ENCODE data around the gene TMEM219. TPM values are rescaled to one million over a fixed set of nuclear protein-coding genes. Genes with fewer than 3 reads are reported as not detected.
"Not testable (repeated sequence)": the region's sequence is repeated elsewhere in the genome, so short reads cannot be mapped to it uniquely, and the experiment has no call there.

TMEM219 gene
- total RNA-seq, 1 donor from 2014 or later = 66.2 TPM

GRCh38 chr16:30005341-30006094, 43.6 kb downstream of the TMEM219 start:
- peak; percentile 39 for DNase-seq
- intact Hi-C loops (cut with micrococcal nuclease) = no loop called here
- peak; percentile 64 for ATAC-seq

DNA sequence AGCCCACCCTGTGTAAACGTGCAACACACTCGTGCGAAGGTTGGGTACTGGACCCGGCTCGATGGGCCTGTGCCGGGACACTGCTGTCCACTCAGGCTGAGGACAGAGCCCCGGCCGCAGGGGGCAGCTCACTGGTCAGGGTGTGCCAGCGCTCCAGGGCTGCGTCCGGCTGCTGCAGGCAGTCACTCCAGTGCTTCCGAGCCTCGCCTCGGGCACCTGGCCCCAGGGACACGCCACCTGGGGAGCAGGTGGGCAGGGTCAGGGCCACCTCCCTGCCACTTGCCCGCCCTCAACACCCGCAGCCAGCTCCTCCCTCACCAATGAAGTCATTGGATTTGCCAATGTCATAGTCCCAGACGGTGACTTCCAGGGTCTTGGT, 44.2 kb downstream of the TMEM219 start:
- ATAC-seq (no peak), DNase-seq (no peak)
- intact Hi-C loops (cut with micrococcal nuclease) = no loop called here

- ATAC-seq = no peak
- intact Hi-C loops (cut with micrococcal nuclease) = no loop called here
- DNase-seq = no peak
Measured at GRCh38 chr16:30006659-30007377, 44.9 kb downstream of the TMEM219 start.

DNA sequence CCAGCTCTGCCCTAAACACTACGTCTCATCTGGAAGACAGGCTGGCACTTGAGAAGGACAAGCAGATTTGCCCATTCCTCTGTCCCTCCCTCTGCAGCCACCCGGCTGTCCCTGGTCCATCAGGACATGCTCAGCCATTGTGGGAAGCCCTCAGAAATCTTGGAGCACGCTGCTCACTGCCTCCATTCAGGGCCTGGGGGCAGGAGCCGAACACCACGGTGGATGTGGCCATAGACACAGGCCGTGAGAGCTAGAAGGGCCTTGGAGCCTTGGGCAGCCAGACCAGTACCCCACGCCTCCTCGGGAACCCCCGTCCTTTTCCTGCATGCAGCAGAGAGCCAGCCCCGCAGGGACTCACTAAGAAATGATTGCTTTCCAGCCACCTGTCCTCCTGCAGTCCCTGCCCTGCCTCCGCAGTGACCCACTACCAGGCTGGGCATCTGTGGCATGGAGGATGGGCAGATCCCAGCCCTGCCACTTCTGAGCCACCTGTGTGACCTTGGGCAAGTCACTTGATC, 45.6 kb downstream of the TMEM219 start:
- intact Hi-C loops (cut with micrococcal nuclease) = no loop called here
- no peak for ATAC-seq

DNA sequence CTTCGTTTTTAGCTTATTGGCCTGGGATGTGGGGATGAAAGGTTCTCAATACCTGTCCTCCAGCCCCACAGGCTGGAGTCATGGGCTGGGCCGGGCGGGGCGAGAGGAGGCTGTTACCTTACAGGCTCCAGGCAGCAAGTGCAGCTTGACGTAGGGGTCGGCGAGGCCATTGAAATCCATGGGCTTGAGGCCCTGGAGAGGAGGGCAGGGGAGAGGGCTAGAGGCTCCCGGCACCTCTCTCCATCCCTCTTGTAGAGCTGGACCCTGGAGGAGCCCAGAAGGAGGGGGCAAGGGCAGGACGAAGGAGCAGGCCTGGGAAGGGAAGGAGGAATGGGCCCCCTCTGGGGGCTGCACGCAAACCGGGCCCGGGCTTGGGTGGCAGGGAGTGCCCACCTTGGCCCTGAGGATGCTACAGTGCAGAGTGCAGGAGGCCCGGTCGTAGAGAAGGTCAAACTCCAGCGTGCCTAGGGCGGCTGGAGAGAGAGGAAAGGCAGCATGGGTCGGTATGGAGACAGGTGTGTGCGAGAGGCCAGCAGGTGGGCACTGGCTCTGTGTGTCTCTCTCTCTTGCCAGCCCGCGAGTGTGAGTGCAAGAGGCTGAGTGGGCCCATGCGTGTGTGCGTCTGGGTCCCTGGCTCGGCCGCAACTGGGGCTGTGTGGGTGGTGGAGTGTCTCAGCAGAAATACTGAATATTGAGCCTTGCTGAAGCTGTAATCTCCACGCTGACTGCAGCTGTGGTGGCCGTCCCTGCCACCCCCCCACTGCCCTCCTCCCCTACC, 47.4 kb downstream of the TMEM219 start:
- intact Hi-C loops (cut with micrococcal nuclease) = no loop called here
- ATAC-seq = no peak
- DNase-seq = no peak

More for the DNA sequence above, 45.6 kb downstream of the TMEM219 start:
- DNase-seq = peak; percentile 13

- no peak for DNase-seq
- intact Hi-C loops (cut with micrococcal nuclease) = no loop called here
- no peak for ATAC-seq
Measured at GRCh38 chr16:30009990-30010843, 48.3 kb downstream of the TMEM219 start.

DNA sequence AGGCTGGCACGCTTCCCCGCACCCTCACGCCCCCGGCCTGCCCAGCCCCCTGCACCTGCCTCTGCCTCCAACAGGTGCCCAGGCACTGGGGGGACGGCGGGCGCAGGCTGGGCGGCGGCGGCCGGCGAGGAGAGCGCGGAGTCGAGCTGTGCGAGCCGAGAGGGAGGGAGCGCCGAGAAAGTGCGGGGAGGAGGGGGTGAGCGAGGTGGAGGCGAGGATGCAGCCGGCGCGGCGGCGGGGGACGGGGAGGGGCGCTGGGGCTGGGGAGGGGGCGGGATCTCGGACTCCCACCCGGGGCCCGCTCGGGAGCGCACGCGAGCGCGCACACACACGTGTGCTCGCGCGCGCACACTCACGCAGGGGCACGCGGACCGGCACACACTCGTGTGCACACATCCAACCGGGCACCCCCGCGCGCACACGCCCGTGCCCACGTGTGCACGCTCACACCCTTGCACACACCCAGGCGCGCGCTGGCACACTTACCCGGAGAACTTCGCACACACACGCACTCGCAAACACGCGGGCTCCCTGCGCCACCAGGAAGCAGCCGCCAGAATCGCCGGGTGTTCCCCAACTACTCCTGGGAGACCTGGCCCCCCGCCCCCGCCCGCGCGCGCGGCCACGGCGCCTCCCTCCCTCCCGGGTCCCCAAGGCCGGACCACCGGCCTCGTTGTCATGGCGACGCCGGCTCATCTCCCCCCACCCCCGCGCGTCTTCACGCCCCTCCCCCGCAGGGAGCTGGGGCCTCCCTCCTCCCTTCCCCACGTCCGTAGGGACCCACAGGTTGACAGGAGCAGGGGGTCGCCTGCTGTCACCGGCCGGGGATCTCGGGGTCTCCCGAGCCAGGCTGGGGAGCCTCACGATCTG, 49.2 kb downstream of the TMEM219 start, which contains the start of gene DOC2A:
TSS of gene DOC2A (minus strand) at position 184 of the 870 bp plus-strand sequence. CDS start 805 bp downstream, outside the sequence.
- no peak for DNase-seq
- no peak for ATAC-seq
- intact Hi-C loops (cut with micrococcal nuclease) = no loop called here

GRCh38 chr16:30011714-30012504, 50.0 kb downstream of the TMEM219 start:
- ATAC-seq (no peak), DNase-seq (no peak)
- intact Hi-C loops (cut with micrococcal nuclease) = no loop called here

DNA sequence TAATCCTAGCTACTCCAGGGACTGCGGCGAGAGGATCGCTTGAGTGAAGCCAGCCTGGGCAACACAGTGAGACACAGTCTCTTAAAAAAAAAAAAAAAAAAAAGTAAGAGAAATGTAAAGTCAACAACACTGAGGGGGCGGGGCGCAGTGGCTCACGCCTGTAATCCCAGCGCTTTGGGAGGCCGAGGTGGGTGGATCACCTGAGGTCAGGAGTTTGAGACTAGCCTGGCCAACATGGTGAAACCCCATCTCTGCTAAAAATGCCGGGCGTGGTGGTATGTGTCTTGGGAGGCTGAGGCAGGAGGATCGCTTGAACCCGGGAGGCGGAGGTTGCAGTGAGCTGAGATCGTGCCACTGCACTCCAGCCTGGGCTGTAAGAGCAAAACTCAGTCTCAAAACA, 50.7 kb downstream of the TMEM219 start:
- ATAC-seq; intact Hi-C loops (cut with micrococcal nuclease); DNase-seq: not testable (repeated sequence)

- ATAC-seq; intact Hi-C loops (cut with micrococcal nuclease): not testable (repeated sequence)
Measured at GRCh38 chr16:30015450-30015849, 53.6 kb downstream of the TMEM219 start.

GRCh38 chr16:30016555-30017276, 54.8 kb downstream of the TMEM219 start:
- intact Hi-C loops (cut with micrococcal nuclease) = no loop called here
- ATAC-seq (no peak), DNase-seq (no peak)

More at GRCh38 chr16:30015450-30015849, 53.6 kb downstream of the TMEM219 start:
- not testable (repeated sequence) for DNase-seq

GRCh38 chr16:30017277-30017656, 55.4 kb downstream of the TMEM219 start:
- ATAC-seq (no peak), DNase-seq (no peak)
- intact Hi-C loops (cut with micrococcal nuclease) = no loop called here

DNA sequence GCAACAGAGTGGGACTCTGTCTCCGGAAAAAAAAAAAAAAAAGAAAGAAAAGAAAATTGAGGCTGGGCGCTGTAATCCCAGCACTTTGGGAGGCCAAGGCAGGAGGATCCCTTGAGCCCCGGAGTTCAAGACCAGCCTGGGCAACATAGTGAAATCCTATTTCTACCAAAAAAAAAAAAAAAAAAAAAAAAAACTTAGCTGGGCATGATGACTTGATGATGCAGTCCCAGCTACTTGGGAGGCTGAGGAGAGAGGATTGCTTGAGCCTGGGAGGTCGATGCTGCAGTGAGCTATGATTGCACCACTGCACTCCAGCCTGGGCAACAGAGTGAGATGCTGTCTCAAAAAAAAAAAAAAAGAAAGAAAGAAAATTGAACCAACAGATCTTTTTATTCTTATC, 56.1 kb downstream of the TMEM219 start:
- intact Hi-C loops (cut with micrococcal nuclease); ATAC-seq: not testable (repeated sequence)
- DNase-seq = peak; percentile 1

- ATAC-seq (no peak), DNase-seq (no peak)
- intact Hi-C loops (cut with micrococcal nuclease) = no loop called here
Measured at GRCh38 chr16:30018731-30019158, 56.9 kb downstream of the TMEM219 start.
